NCI-H146 treated with DMSO at 0.1 percent for 48 hours (cell line): ENCODE data around the gene LSM3.

Experiments
- DNase-seq: peaks from one replicate; lab custom pipeline; 2025; ENCODE audit not compliant: unreplicated experiment; lab: John Stamatoyannopoulos, UW

LSM3 gene

GRCh38 chr3:14236902-14237301 is 58.3 kb downstream of the LSM3 start:
- no peak for DNase-seq

- no peak for DNase-seq
Observed at GRCh38 chr3:14237457-14237856, 58.8 kb downstream of the LSM3 start.

DNA sequence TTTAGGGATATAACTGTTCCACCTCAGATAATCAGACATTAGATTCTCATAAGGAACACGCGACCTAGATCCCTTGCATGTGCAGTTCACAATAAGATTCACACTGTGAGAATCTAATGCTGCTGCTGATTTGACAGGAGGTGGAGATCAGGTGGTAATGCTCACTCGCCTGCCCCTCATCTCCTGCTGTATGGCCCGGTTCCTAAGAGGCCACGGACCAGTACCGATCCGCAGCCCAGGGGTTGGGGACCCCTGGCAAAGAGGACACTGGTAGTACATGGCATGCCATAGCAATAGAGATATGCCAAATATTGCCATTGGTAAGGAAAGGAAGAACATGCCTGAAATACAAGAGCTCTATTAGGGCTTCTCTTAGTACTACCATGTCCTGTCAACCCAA is 59.7 kb downstream of the LSM3 start:
- DNase-seq: no peak

DNA sequence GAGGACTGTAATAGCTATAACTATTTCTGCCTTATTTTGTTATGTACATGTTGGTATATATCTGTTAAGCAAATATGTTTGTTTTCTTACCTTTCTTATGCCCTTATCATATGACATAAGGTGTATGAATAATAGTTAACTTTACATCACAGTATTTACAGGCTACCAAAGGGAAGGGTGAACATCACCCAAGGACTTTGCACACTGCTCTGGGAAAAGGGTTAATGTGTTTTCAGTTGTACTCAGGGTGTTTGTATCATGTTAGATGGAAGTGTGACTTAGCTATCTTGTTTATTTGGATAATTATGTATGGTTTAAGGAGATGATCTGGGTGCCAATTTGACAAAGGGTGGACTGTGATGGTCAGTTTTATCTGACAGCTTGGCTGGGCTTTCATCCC is 60.3 kb downstream of the LSM3 start:
- no peak for DNase-seq

DNA sequence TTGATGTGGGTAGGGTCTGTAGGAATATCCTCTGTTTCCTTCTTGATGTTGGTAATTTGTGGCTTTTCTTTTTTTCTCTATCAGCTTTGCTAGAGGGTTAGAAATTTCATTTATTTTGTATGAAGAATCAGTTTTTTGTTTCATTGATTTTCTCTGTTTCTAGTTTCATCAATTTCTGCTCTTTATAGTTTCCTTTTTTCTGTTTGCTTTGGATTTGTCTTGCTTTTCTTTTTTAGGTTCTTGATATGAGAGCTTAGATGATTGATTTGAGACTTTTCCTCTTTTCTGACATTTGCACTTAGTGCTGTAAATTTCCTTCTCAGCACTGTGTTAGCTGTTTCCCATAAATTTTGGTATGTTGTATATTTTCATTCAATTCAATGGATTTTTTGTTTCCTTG is 61.3 kb downstream of the LSM3 start:
- DNase-seq: no peak

DNA sequence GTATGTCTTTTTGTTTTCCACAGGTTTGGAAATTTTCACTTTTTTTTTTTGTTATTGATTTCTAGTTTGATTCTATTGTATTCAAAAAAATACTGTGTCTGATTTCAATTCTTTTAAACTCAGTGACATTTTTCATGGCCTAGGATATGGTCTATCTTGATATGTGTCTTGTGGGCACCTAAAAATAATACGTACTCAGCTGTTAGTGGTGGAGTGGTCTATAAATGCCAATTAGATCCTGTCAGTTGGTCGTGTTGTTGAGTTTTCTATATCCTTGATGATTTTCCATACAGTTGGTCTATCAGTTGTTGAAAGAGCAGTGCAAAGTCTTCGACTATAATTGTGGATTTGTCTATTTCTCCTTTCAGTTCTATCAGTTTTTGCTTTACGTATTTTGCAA is 61.7 kb downstream of the LSM3 start:
- DNase-seq: no peak

- DNase-seq: no peak
Observed at GRCh38 chr3:14241716-14242115, 63.1 kb downstream of the LSM3 start.

DNA sequence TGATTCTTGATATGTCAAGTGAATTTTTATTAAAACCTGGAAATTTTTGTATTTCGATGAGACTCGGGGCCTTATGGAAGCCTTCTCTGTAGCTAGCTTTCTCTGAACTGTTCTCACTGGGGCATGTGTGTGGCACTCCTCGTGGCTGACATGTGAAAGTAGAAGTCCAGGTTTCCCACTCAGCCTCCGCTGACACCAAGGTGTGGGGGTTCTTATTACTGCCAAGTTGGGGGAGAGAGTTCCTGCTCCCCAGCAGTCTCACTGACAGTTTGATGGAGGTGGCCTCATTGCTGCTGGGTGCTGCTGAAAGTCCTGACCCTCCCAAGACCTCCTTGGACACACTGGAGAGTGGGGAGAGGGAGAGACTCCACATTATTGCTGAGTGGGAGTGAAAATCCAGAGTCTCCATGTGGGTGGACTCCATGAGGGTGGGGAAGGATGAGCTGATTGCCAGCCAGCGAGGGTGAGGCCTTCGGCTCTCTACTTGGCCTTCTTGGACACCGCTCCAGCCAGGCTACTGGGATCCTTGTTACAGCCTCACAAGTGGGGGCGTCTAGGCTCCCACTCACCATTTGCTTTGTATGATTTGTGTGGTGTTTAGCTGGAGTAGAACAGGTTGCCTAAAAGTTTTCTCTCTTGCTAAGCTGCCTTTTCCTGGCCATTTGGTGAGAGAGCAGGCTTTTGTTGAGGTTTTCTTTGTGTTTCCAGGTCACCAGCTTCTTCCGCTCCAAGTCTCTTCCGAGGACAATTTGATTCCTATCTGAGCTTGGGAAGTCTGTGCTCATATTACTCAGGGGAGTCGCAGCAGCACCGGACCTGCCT is 64.1 kb downstream of the LSM3 start:
- no peak for DNase-seq

GRCh38 chr3:14243782-14244181 is 65.2 kb downstream of the LSM3 start:
- no peak for DNase-seq

- no peak for DNase-seq
Observed at GRCh38 chr3:14244521-14245247, 66.1 kb downstream of the LSM3 start.

DNA sequence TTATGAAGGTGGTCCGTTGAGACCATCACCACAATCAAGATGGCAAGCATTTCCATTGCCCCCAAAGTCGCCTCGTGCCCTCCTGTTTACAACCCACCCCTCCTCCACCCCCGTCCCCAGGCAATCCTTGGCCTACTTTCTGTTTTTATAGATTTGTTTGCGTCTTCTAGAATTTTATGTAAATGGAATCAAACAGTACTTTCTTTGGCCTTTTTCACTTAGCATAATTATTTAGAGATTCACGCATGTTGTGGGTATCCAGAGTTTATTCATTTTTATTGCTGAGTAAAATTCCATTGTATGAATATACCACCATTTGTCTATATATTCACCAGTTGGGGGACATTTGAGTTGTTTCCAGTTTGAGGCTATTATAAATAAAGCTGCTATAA is 66.6 kb downstream of the LSM3 start:
- DNase-seq: no peak

GRCh38 chr3:14245822-14246221 is 67.2 kb downstream of the LSM3 start:
- no peak for DNase-seq

GRCh38 chr3:14246414-14246813 is 67.8 kb downstream of the LSM3 start:
- DNase-seq: no peak

GRCh38 chr3:14248477-14248848 is 69.8 kb downstream of the LSM3 start:
- no peak for DNase-seq

GRCh38 chr3:14248849-14249523 is 70.4 kb downstream of the LSM3 start:
- DNase-seq: no peak
